Heart left ventricle (tissue), 13 donors: ENCODE measurements around the gene TNFRSF6B.

Experiments
- POLR2A ChIP-seq, 2 donors: fragments of 450-650 bp; IDR thresholded peaks; one replicate each; pipeline ENCODE4 v1.6.1; 2017; ENCODE audit warnings: antibody characterized with exemption in 2 of 2, mild to moderate bottlenecking in 2 of 2, moderate library complexity in 2 of 2
- TF ChIP-seq, protein P1 (sequence below), 12 donors: fragments of 200-600 bp; sonication (generic) in 4 of 12; IDR thresholded peaks; one replicate each; pipeline versions ENCODE4 v1.5.0 to v1.8.0; 2018 to 2022; ENCODE audit warnings: antibody characterized with exemption in 12 of 12, mild to moderate bottlenecking in 5 of 12
- donor health status: ischemic (EF 13 %, LVEDD 7.1; RV severe dilation, severe dysfunction).
- donor health status: DM: no; HTN: yes; CAD: no.
- donor health status: DM: no; HTN: no; CAD: no.
- donor health status: ischemic (EF 25% LVEDD 6.9; RV normal size, moderate dysfunction).
- donor health status: ischemic (EF 25% LVEDD 5.7; RV mildly dilated, moderate dysfunction).
- donor health status: ischemic (EF 35%, LVEDD 5.7; RV mildly dilated, moderate dysfunction).
- donor health status: nonischemic (EF 11% LVEDD 7.7; RV severe dilation, severe dysfunction).
- donor health status: DM: yes; HTN: yes; CAD: no.
- donor health status: PGD.
- donor health status: ischemic (EF 29% LVEDD 5.4; RV normal size, mild dysfunction).
- donor health status: nonischemic (EF 23%, LVEDD 6.1; RV moderate dilation, normal function).

DNA sequence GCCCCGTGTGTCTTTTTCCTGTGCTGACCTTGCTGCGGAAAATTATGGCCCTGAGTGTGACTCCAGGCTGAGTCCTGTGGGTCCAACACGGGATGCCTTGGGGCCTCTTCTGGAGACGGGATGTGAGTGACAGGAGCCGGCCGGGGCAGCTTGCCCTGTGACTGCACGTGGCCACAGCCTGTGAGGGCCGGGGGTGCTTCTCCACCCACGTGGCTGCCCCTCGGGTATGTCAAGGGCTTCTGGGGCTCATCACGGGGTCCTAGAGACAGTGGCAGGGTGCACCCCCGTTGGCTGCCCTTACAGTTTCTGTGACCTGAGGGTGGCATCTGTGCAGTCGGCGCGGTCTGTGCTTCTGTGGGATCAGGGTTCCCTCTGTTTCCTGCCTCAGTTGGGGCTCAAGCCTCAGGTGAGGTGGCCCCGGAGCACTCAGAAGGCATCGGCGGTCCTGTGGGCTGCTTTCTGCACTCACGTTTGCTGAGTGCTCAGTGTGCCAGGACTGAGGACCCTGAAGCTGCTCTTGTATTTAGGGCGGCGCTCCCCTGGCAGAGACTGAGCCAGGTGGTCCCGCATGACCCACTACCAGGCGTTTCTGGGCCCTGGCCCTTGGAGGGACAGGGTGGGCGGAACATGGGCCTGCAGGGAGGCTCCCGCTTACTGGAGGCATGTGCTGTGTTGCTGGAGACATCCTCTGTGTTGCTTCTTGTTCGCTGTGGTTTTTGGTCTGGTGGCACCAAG, 33.0 kb upstream of the TNFRSF6B start:
- TF ChIP-seq, protein P1, sequence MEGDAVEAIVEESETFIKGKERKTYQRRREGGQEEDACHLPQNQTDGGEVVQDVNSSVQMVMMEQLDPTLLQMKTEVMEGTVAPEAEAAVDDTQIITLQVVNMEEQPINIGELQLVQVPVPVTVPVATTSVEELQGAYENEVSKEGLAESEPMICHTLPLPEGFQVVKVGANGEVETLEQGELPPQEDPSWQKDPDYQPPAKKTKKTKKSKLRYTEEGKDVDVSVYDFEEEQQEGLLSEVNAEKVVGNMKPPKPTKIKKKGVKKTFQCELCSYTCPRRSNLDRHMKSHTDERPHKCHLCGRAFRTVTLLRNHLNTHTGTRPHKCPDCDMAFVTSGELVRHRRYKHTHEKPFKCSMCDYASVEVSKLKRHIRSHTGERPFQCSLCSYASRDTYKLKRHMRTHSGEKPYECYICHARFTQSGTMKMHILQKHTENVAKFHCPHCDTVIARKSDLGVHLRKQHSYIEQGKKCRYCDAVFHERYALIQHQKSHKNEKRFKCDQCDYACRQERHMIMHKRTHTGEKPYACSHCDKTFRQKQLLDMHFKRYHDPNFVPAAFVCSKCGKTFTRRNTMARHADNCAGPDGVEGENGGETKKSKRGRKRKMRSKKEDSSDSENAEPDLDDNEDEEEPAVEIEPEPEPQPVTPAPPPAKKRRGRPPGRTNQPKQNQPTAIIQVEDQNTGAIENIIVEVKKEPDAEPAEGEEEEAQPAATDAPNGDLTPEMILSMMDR (IDR thresholded peaks at IDR 0.05), result no peak
- no peak for TF ChIP-seq POLR2A (IDR thresholded peaks at IDR 0.05)
